ENCODE results near the gene MAPK10.
"Not testable (repeated sequence)": the region's sequence is repeated elsewhere in the genome, so short reads cannot be mapped to it uniquely, and the experiment has no call there.

Gene MAPK10

DNA sequence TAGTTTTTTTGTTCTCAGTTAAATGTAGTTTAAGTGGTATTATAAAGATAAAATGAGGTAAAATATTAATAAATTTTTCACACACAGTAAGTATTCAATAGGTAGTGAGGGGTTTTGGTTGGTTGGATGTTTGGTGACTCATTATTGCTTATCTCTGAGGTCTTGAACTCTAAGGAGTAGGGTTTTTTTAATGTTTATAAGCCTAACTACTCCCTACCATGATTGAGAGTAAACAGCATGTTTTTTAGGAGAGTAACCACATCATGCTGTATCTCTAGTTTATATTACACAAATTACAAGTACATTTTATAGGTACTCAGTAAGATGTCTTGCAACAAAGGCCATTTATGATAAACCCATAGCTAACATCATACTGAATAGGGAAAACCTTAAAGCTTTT lies 181.6 kb downstream of the MAPK10 start:
- Histone ChIP-seq H3K27ac (ENCODE audit: extremely low read depth, low read depth, low read length) (no peak overlapping the region), H3K9me3 (ENCODE audit: control insufficient read depth, insufficient read depth, low read depth, low read length) (no peaks in the 10 kb centered on the region), H3K4me3 (ENCODE audit: low read depth, low read length) (no peak overlapping the region), H3K4me1 (ENCODE audit: control insufficient read depth, insufficient read depth, low read length) (no peaks in the 10 kb centered on the region), H3K36me3 (ENCODE audit: control insufficient read depth in 2 of 2, insufficient read depth in 1 of 2, low read length in 2 of 2) (no peaks in the 10 kb centered on the region)
- ChIA-PET POLR2A (no interaction called here), CTCF (no interaction called here)
- TF ChIP-seq SP2 (tag by site-specific recombination; IDR thresholded peaks at IDR 0.05) (no peak), KLF16 (tag by site-specific recombination; IDR thresholded peaks at IDR 0.05) (no peak), MZF1 (tag by site-specific recombination; IDR thresholded peaks at IDR 0.05; ENCODE audit: borderline replicate concordance) (no peak), ZNF624 (tag by site-specific recombination; IDR thresholded peaks at IDR 0.05) (no peak), SALL2 (tag by site-specific recombination; IDR thresholded peaks at IDR 0.05; ENCODE audit: borderline replicate concordance) (no peak), ZNF843 (tag by site-specific recombination; IDR thresholded peaks at IDR 0.05) (no peak), ZNF121 (tag by site-specific recombination; IDR thresholded peaks at IDR 0.05) (no peak), ZSCAN23 (tag by site-specific recombination; IDR thresholded peaks at IDR 0.05) (no peak), ZNF670 (tag by site-specific recombination; IDR thresholded peaks at IDR 0.05; ENCODE audit: low read depth) (no peak), ZNF391 (tag by site-specific recombination; IDR thresholded peaks at IDR 0.05; ENCODE audit: borderline replicate concordance, low read depth) (no peak), ZNF610 (tag by site-specific recombination; IDR thresholded peaks at IDR 0.05; ENCODE audit: borderline replicate concordance) (no peak)
- TF ChIP-seq, protein P1, sequence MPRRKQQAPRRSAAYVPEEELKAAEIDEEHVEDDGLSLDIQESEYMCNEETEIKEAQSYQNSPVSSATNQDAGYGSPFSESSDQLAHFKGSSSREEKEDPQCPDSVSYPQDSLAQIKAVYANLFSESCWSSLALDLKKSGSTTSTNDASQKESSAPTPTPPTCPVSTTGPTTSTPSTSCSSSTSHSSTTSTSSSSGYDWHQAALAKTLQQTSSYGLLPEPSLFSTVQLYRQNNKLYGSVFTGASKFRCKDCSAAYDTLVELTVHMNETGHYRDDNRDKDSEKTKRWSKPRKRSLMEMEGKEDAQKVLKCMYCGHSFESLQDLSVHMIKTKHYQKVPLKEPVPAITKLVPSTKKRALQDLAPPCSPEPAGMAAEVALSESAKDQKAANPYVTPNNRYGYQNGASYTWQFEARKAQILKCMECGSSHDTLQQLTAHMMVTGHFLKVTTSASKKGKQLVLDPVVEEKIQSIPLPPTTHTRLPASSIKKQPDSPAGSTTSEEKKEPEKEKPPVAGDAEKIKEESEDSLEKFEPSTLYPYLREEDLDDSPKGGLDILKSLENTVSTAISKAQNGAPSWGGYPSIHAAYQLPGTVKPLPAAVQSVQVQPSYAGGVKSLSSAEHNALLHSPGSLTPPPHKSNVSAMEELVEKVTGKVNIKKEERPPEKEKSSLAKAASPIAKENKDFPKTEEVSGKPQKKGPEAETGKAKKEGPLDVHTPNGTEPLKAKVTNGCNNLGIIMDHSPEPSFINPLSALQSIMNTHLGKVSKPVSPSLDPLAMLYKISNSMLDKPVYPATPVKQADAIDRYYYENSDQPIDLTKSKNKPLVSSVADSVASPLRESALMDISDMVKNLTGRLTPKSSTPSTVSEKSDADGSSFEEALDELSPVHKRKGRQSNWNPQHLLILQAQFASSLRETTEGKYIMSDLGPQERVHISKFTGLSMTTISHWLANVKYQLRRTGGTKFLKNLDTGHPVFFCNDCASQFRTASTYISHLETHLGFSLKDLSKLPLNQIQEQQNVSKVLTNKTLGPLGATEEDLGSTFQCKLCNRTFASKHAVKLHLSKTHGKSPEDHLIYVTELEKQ (tag by site-specific recombination; IDR thresholded peaks at IDR 0.05; ENCODE audit: borderline replicate concordance) = no peak

DNA sequence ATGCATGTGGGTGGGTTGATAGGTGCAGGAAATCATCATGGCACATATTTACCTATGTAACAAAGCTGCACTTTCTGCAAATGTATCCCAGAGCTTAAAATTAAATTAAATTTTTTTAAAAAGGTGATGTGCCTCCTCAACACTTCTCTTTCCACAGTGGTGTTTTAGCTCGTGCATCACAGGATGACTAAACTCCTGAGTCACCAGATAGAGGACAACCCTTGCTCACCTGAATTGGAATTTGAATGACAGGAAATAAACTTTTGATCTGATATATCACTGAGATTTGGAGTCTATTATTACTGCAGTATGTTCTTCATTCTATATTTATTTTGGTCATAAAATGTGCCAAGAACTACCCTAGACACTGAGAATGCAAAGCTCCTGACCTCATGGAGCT lies 185.3 kb downstream of the MAPK10 start:
- TF ChIP-seq ZNF211 (tag by site-specific recombination; IDR thresholded peaks at IDR 0.05; ENCODE audit: low read depth) (no peak), GLI2 (tag by site-specific recombination; IDR thresholded peaks at IDR 0.05; ENCODE audit: borderline replicate concordance, low read depth) (no peak), ZNF23 (tag by site-specific recombination; IDR thresholded peaks at IDR 0.05; ENCODE audit: borderline replicate concordance) (no peak), MYNN (tag by site-specific recombination; IDR thresholded peaks at IDR 0.05; ENCODE audit: borderline replicate concordance) (no peak), ZNF596 (tag by site-specific recombination; IDR thresholded peaks at IDR 0.05) (no peak), ZNF600 (tag by site-specific recombination; IDR thresholded peaks at IDR 0.05) (no peak), ZNF350 (tag by site-specific recombination; IDR thresholded peaks at IDR 0.05) (no peak), ZNF707 (tag by site-specific recombination; IDR thresholded peaks at IDR 0.05) (no peak), ZSCAN23 (tag by site-specific recombination; IDR thresholded peaks at IDR 0.05) (no peak), SETDB1 (IDR thresholded peaks at IDR 0.05; ENCODE audit: insufficient read length, low read length) (no peak), BCL11A (tag by site-specific recombination; IDR thresholded peaks at IDR 0.05; ENCODE audit: low read depth) (no peak), ZNF274 (IDR thresholded peaks at IDR 0.05; ENCODE audit: low read length) (no peak), ZNF274 (tag by site-specific recombination; IDR thresholded peaks at IDR 0.05; ENCODE audit: borderline replicate concordance) (no peak), ZFP3 (tag by site-specific recombination; IDR thresholded peaks at IDR 0.05; ENCODE audit: low read depth) (no peak)
- TF ChIP-seq, protein P2, sequence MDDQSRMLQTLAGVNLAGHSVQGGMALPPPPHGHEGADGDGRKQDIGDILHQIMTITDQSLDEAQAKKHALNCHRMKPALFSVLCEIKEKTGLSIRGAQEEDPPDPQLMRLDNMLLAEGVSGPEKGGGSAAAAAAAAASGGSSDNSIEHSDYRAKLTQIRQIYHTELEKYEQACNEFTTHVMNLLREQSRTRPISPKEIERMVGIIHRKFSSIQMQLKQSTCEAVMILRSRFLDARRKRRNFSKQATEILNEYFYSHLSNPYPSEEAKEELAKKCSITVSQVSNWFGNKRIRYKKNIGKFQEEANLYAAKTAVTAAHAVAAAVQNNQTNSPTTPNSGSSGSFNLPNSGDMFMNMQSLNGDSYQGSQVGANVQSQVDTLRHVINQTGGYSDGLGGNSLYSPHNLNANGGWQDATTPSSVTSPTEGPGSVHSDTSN (CRISPR knock-in tag; IDR thresholded peaks at IDR 0.05) = no peak
- ChIA-PET POLR2A (no interaction called here), CTCF (no interaction called here)
- Histone ChIP-seq H3K9me3 (ENCODE audit: control insufficient read depth, insufficient read depth, low read depth, low read length) (no peaks in the 10 kb centered on the region), H3K27ac (ENCODE audit: extremely low read depth, low read depth, low read length) (no peak overlapping the region), H3K4me1 (ENCODE audit: control insufficient read depth, insufficient read depth, low read length) (no peaks in the 10 kb centered on the region), H3K36me3 (ENCODE audit: control insufficient read depth in 2 of 2, insufficient read depth in 1 of 2, low read length in 2 of 2) (no peaks in the 10 kb centered on the region), H3K4me3 (ENCODE audit: low read depth, low read length) (no peak overlapping the region)

DNA sequence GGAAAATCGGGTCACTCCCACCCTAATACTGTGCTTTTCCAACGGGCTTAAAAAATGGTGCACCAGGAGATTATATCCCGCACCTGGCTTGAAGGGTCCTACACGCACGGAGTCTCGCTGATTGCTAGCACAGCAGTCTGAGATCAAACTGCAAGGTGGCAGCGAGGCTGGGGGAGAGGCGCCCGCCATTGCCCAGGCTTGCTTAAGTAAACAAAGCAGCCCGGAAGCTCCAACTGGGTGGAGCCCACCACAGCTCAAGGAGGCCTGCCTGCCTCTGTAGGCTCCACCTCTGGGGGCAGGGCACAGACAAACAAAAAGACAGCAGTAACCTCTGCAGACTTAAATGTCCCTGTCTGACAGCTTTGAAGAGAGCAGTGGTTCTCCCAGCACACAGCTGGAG lies 191.5 kb downstream of the MAPK10 start:
- H3K4me3 ChIP-seq (ENCODE audit: low read depth, low read length); H3K36me3 ChIP-seq (ENCODE audit: control insufficient read depth in 2 of 2, insufficient read depth in 1 of 2, low read length in 2 of 2); H3K27ac ChIP-seq (ENCODE audit: extremely low read depth, low read depth, low read length); H3K9me3 ChIP-seq (ENCODE audit: control insufficient read depth, insufficient read depth, low read depth, low read length); H3K4me1 ChIP-seq (ENCODE audit: control insufficient read depth, insufficient read depth, low read length); CTCF ChIA-PET; POLR2A ChIA-PET: not testable (repeated sequence)

All from HEK293 (cell line).